Neural crest cell (in vitro differentiated cells): ENCODE results near the gene IQCK. TPM values are rescaled to one million over a fixed set of nuclear protein-coding genes. Genes with fewer than 3 reads are reported as not detected.

ENCODE experiments used
- DNase-seq: peaks from one replicate; pipeline ENCODE4 v3.0.0; 2021; ENCODE audit warnings: low read depth, mixed read lengths, low spot score
- H3K27ac Mint-ChIP-seq: one replicate; pipeline ENCODE4 v1.8.0; 2021; ENCODE audit warnings: mild to moderate bottlenecking, mixed read lengths; ENCODE audit not compliant: unreplicated experiment
- H3K27me3 Mint-ChIP-seq: 2 replicates; pipeline ENCODE4 v1.8.0; 2021; ENCODE audit warnings: low read depth, mild to moderate bottlenecking, mixed read lengths
- H3K36me3 Mint-ChIP-seq: 2 replicates; pipeline ENCODE4 v1.8.0; 2021; ENCODE audit warnings: low read depth, mild to moderate bottlenecking, mixed read lengths
- H3K4me1 Mint-ChIP-seq: 2 replicates; pipeline ENCODE4 v1.8.0; 2021; ENCODE audit warnings: mixed read lengths
- H3K4me3 Mint-ChIP-seq: one replicate; pipeline ENCODE4 v1.8.0; 2021; ENCODE audit warnings: mild to moderate bottlenecking, mixed read lengths
- H3K9me3 Mint-ChIP-seq: 2 replicates; pipeline ENCODE4 v1.8.0; 2021; ENCODE audit warnings: mixed read lengths
- total RNA-seq: library from RNA; stranded (reverse); gene quantifications from 2 replicates; pipeline ENCODE4 v1.2.1, GENCODE V29; 2021
- TF ChIP-seq, protein P1 (sequence below): fragments of 200-600 bp; sonication (generic); conservative IDR thresholded peaks from 2 replicates; pipeline ENCODE4 v1.5.0; 2021; ENCODE audit warnings: antibody characterized with exemption, mild to moderate bottlenecking

The IQCK gene
- total RNA-seq, 1 donor from 2014 or later = 23.7 TPM

DNA sequence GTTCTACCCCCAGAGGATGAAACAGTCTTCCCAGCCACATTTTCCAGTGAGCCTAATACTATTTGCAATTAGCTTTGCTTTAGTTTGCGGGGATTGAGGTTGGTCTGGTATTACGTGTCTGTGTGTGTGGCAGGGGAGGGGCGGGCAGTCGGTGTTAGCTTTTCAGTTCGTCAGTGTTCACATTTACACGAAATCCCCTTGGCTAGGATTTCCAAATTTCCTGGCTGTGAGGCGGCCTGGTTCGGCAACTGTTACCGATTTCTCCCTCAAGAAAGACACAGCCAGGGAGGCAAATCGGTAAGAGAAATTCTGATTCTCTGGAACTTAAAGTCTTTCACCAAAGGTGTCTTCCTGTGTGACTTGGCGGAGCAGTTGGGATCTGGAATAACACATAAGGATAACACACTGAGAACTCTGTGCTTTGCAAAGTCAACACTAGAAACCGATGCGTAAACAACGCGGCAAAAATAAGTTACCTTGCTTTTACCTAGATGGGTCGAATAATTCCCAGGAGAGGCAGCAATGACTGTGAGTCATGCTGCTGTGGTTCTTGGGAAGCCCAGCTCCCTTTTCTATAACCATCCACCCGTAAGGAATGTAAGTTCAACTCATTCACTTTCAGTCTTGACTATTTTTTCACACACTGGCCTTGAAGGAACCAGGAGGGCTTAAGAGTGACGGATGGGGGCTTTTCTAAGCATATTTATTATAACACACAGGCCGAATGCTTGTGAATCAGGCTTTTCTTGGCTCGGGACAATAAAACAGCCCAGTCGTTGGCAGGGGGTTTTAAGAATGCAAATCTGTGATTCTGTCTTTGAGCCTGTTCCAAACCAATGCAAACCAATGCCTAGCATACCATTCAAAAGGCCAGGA, 142.3 kb downstream of the IQCK start:
- TF ChIP-seq, protein P1, sequence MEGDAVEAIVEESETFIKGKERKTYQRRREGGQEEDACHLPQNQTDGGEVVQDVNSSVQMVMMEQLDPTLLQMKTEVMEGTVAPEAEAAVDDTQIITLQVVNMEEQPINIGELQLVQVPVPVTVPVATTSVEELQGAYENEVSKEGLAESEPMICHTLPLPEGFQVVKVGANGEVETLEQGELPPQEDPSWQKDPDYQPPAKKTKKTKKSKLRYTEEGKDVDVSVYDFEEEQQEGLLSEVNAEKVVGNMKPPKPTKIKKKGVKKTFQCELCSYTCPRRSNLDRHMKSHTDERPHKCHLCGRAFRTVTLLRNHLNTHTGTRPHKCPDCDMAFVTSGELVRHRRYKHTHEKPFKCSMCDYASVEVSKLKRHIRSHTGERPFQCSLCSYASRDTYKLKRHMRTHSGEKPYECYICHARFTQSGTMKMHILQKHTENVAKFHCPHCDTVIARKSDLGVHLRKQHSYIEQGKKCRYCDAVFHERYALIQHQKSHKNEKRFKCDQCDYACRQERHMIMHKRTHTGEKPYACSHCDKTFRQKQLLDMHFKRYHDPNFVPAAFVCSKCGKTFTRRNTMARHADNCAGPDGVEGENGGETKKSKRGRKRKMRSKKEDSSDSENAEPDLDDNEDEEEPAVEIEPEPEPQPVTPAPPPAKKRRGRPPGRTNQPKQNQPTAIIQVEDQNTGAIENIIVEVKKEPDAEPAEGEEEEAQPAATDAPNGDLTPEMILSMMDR = no peak
- no peak for DNase-seq
- Mint-ChIP-seq H3K4me1 (peaks cover 78% of the 10 kb centered on the region), H3K27me3 (no peaks in the 10 kb centered on the region), H3K36me3 (peaks cover 19% of the 10 kb centered on the region), H3K4me3 (peak overlapping the region; percentile 84), H3K27ac (peak overlapping the region; percentile 95), H3K9me3 (no peaks in the 10 kb centered on the region)

DNA sequence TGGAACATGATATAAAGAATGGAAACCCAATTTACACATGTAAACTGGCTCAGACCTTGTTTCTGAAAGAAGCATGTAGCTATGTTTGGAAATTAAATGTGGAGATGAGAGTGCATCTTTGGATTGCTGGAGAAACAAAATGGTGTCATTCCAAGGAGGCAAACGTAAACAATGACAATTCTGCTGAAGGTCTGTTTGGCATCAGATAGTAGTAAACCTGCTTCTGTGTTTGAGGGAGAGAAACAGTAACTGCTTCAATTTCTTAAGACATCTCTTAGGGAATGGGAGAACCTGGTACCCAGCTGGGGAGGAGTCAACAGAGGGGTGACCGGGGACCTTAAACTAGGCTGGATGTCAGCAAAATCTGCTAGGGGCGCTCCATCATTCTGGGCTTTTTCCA, 143.1 kb downstream of the IQCK start:
- DNase-seq = no peak
- TF ChIP-seq, protein P1 = no peak
- Mint-ChIP-seq H3K27ac (peak overlapping the region; percentile 98), H3K36me3 (peaks cover 16% of the 10 kb centered on the region), H3K27me3 (no peaks in the 10 kb centered on the region), H3K9me3 (no peaks in the 10 kb centered on the region), H3K4me1 (peaks cover 71% of the 10 kb centered on the region), H3K4me3 (peak overlapping the region; percentile 84)

DNA sequence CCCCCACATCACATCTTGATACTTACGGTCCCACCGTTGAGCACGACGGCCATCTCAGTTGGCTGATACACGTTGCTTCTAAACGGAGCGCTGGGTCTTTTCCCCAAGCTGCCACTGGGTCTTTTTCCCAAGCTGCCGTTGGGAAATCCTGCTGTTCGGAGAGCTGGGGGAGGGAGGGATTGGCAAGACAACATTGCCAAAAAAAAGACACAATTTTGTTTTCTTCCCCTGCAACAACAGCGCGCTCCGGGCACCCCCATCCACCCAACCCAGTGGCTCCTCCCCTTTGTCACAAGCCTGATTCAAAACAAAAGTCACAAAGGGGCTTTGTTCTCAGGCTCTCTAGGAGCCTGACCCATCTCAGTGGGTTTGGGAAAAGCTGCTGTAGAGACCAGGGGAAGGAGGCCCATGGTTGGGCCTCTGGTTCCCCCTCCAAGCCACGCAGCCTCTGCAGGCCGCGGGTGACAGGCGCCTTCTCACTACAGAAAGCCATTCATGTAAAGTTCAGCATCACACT, 143.8 kb downstream of the IQCK start:
- Mint-ChIP-seq H3K27ac (peak overlapping the region; percentile 98), H3K4me1 (peaks cover 63% of the 10 kb centered on the region), H3K36me3 (peaks cover 13% of the 10 kb centered on the region)

DNA sequence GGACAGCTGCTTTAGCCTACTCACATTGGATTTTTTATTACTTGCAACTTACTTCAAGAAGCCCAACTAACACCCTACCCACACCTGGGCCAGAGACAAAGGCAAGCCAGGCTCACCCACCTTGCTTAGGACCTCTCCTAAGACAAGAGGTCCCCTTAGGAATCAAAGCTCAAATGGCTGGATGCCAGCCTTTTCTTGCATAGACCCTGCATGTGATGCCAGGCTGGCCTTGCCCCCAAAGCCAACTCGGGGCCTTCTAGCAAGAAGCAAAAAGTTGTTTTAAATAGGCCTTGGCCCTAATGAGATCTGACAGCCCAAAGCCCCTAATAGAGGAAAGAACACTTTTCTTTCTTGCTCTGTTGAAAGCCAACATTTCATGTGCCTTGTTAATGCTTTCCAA, 145.9 kb downstream of the IQCK start:
- Mint-ChIP-seq H3K36me3 (peaks cover 10% of the 10 kb centered on the region), H3K27ac (no peak overlapping the region), H3K4me1 (peaks cover 42% of the 10 kb centered on the region), H3K27me3 (no peaks in the 10 kb centered on the region), H3K4me3 (peak overlapping the region; percentile 19), H3K9me3 (no peaks in the 10 kb centered on the region)
- TF ChIP-seq, protein P1 = no peak
- no peak for DNase-seq

More for the DNA sequence above, 143.8 kb downstream of the IQCK start:
- TF ChIP-seq, protein P1 = no peak
- Mint-ChIP-seq H3K9me3 (no peaks in the 10 kb centered on the region), H3K27me3 (no peaks in the 10 kb centered on the region), H3K4me3 (peak overlapping the region; percentile 84)
- peak; percentile 52 for DNase-seq

DNA sequence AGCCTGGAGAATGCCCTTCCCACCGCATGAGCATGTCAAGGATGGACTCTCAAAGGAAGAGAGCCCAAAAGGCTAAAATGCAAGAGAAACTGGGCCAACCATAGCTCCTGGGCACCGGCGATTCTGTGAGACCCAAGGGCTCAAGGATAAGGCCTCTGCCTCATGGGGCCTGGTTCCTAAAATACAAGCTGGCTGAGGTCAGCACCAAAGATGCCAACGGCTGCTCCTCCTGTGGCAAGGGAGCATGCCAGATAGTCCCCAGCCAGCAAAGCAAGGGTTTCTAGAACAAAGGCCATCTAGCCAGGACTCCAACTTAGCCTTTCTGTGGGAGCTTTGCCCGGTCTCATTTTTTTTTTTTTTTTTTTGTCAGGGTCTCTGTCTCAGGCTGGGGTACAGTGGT, 146.5 kb downstream of the IQCK start:
- Mint-ChIP-seq H3K4me1 (peaks cover 36% of the 10 kb centered on the region), H3K36me3 (peaks cover 6% of the 10 kb centered on the region), H3K27me3 (no peaks in the 10 kb centered on the region), H3K4me3 (peak overlapping the region; percentile 19), H3K9me3 (no peaks in the 10 kb centered on the region), H3K27ac (no peak overlapping the region)
- TF ChIP-seq, protein P1 = no peak
- DNase-seq = no peak
